Esophagus (tissue), 2 donors: ENCODE measurements around the gene HMGXB3. TPM values are rescaled to one million over a fixed set of nuclear protein-coding genes. Genes with fewer than 3 reads are reported as not detected.
"Not testable (repeated sequence)": the region's sequence is repeated elsewhere in the genome, so short reads cannot be mapped to it uniquely, and the experiment has no call there.

ENCODE experiments used
- H3K27ac ChIP-seq, 2 donors: one replicate each; pipeline ENCODE4 v1.5.1; 2013; ENCODE audit warnings: low read depth in 2 of 2, mild to moderate bottlenecking in 2 of 2, inconsistent platforms in 1 of 2, low read length in 1 of 2, moderate library complexity in 1 of 2
- H3K27me3 ChIP-seq, 2 donors: one replicate each; pipeline ENCODE4 v1.6.1; 2013; ENCODE audit warnings: low read length in 2 of 2, control low read depth in 1 of 2, mild to moderate bottlenecking in 1 of 2; ENCODE audit not compliant: insufficient read depth in 2 of 2, control insufficient read depth in 1 of 2
- H3K36me3 ChIP-seq, 2 donors: one replicate each; pipeline ENCODE4 v1.6.1; 2013; ENCODE audit warnings: low read length in 1 of 2; ENCODE audit not compliant: control insufficient read depth in 2 of 2, insufficient read depth in 2 of 2
- H3K4me1 ChIP-seq, 2 donors: one replicate each; pipeline ENCODE4 v1.6.1; 2013; ENCODE audit warnings: low read length in 1 of 2; ENCODE audit not compliant: control insufficient read depth in 2 of 2, insufficient read depth in 2 of 2
- H3K4me3 ChIP-seq, 2 donors: one replicate each; pipeline ENCODE4 v1.5.1; 2013; ENCODE audit warnings: low read length in 2 of 2, mild to moderate bottlenecking in 2 of 2, low read depth in 1 of 2, moderate library complexity in 1 of 2
- H3K9me3 ChIP-seq, 2 donors: one replicate each; pipeline ENCODE4 v1.6.1; 2013; ENCODE audit warnings: mild to moderate bottlenecking in 2 of 2, low read depth in 1 of 2, low read length in 1 of 2, moderate library complexity in 1 of 2; ENCODE audit not compliant: control insufficient read depth in 2 of 2, insufficient read depth in 1 of 2
- WGBS, 2 donors: extraction: QIAGEN DNeasy Blood & Tissue Kit; methylation state at CpG; one replicate each; pipeline ENCODE4 v1.1.7; 2013; 5-methylcytosine and 5-hydroxymethylcytosine counted together
- polyA plus RNA-seq, 2 donors: library from polyadenylated mRNA; stranded (reverse); fragments of 200-250 nt; gene quantifications; one replicate each; pipeline ENCODE4 v1.2.3, GENCODE V29; 2013
- donor health status: healthy with polysubstance abuse.
- donor health status: Bipolar disorder and iron deficiency.

The HMGXB3 gene
- polyA plus RNA-seq, 2 donors: 9.7 to 13.0 TPM

GRCh38 chr5:150028047-150028446 lies 27.5 kb downstream of the HMGXB3 start:
- H3K4me3 ChIP-seq, H3K27me3 ChIP-seq, H3K4me1 ChIP-seq, H3K9me3 ChIP-seq, H3K27ac ChIP-seq: not testable (repeated sequence)
- 61 to 71% methylated on average over 1 of the region's 1 CpG for WGBS, 2 donors
- H3K36me3 ChIP-seq: peaks cover 14 to 18% of the 10 kb centered on the region in 2 donors

DNA sequence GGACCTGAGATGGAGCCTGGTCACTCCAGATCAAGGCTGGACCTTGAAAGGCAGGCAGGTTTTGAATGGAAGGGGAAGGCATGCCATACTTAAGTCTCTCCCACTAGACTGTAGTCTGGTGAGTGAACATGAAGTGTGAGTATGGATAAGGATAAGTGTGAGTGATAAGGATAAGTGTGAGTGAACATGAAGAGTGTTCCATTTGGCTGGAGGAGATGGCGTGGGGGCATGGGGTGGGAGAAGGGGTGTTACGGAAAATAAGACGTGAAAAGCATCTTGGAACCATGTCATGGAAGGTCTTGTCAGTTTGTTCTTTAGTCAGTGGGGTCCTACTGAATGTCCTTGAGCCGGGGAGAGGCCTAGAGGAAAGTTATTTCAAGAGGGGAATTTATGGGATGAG lies 32.8 kb downstream of the HMGXB3 start:
- Histone ChIP-seq H3K36me3 (peaks cover 23 to 33% of the 10 kb centered on the region in 2 donors), H3K27me3 (no peaks in the 10 kb centered on the region), H3K4me3 (no peak overlapping the region), H3K27ac (no peak overlapping the region), H3K4me1 (peaks cover 0 to 2% of the 10 kb centered on the region in 2 donors), H3K9me3 (no peaks in the 10 kb centered on the region)
- WGBS, 2 donors: 93 to 96% methylated on average over 4 of the region's 4 CpGs

GRCh38 chr5:150034662-150035061 lies 34.1 kb downstream of the HMGXB3 start:
- H3K4me1 ChIP-seq: peaks cover 0 to 2% of the 10 kb centered on the region in 2 donors
- no peaks in the 10 kb centered on the region for H3K9me3 ChIP-seq
- H3K27ac ChIP-seq: no peak overlapping the region
- no peaks in the 10 kb centered on the region for H3K27me3 ChIP-seq
- H3K4me3 ChIP-seq: no peak overlapping the region
- H3K36me3 ChIP-seq: peaks cover 23 to 33% of the 10 kb centered on the region in 2 donors
- 79 to 89% methylated on average over 4 of the region's 4 CpGs for WGBS, 2 donors

- H3K4me1 ChIP-seq: peaks cover 0 to 2% of the 10 kb centered on the region in 2 donors
- peaks cover 23 to 33% of the 10 kb centered on the region in 2 donors for H3K36me3 ChIP-seq
- no peak overlapping the region for H3K27ac ChIP-seq
- no peaks in the 10 kb centered on the region for H3K9me3 ChIP-seq
- H3K4me3 ChIP-seq: no peak overlapping the region
- 81 to 84% methylated on average over 7 of the region's 7 CpGs for WGBS, 2 donors
- no peaks in the 10 kb centered on the region for H3K27me3 ChIP-seq
Observed at GRCh38 chr5:150035139-150035895, 34.8 kb downstream of the HMGXB3 start.

DNA sequence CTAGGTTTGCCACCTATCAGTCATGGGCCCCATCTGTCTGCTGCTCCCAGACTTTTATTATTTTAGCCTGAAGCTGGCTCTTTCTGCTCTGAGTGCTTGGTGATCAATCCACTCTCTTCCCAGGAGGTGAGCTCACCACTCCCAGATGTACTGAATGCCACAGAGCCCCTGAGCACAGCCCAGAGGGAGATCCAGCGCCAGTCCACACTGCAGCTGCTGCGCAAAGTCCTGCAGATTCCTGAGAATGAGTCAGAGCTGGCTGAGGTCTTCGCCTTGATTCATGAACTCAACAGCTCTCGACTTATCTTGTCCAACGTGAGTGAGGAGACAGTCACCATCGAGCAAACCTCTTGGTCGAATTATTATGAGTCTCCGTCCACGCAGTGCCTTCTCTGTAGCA lies 36.0 kb downstream of the HMGXB3 start:
- Histone ChIP-seq H3K27me3 (no peaks in the 10 kb centered on the region), H3K4me1 (peaks cover 0 to 2% of the 10 kb centered on the region in 2 donors), H3K4me3 (no peak overlapping the region), H3K36me3 (peaks cover 29 to 36% of the 10 kb centered on the region in 2 donors), H3K27ac (no peak overlapping the region), H3K9me3 (no peaks in the 10 kb centered on the region)
- 84 to 92% methylated on average over 9 of the region's 9 CpGs for WGBS, 2 donors

GRCh38 chr5:150038547-150038946 lies 38.0 kb downstream of the HMGXB3 start:
- Histone ChIP-seq H3K27me3 (no peaks in the 10 kb centered on the region), H3K4me3 (no peak overlapping the region), H3K27ac (no peak overlapping the region), H3K9me3 (no peaks in the 10 kb centered on the region), H3K36me3 (peaks cover 31 to 33% of the 10 kb centered on the region in 2 donors), H3K4me1 (peaks cover 0 to 2% of the 10 kb centered on the region in 2 donors)
- 80 to 83% methylated on average over 2 of the region's 2 CpGs for WGBS, 2 donors

- H3K4me1 ChIP-seq: no peaks in the 10 kb centered on the region
- H3K36me3 ChIP-seq: peaks cover 23 to 30% of the 10 kb centered on the region in 2 donors
- no peaks in the 10 kb centered on the region for H3K9me3 ChIP-seq
- H3K27ac ChIP-seq: no peak overlapping the region
- WGBS, 2 donors: 91 to 93% methylated on average over 3 of the region's 3 CpGs
- H3K4me3 ChIP-seq: no peak overlapping the region
- no peaks in the 10 kb centered on the region for H3K27me3 ChIP-seq
Observed at GRCh38 chr5:150042459-150042858, 41.9 kb downstream of the HMGXB3 start.

GRCh38 chr5:150043657-150044328 lies 43.3 kb downstream of the HMGXB3 start:
- no peaks in the 10 kb centered on the region for H3K27me3 ChIP-seq
- H3K27ac ChIP-seq: no peak overlapping the region
- WGBS, 2 donors: 59 to 72% methylated on average over 4 of the region's 4 CpGs
- H3K36me3 ChIP-seq: peaks cover 20 to 38% of the 10 kb centered on the region in 2 donors
- no peaks in the 10 kb centered on the region for H3K9me3 ChIP-seq
- H3K4me3 ChIP-seq: no peak overlapping the region
- no peaks in the 10 kb centered on the region for H3K4me1 ChIP-seq

GRCh38 chr5:150044329-150044681 lies 43.8 kb downstream of the HMGXB3 start:
- Histone ChIP-seq H3K27ac (no peak overlapping the region), H3K9me3 (no peaks in the 10 kb centered on the region), H3K4me3 (no peak overlapping the region), H3K4me1 (no peaks in the 10 kb centered on the region), H3K27me3 (no peaks in the 10 kb centered on the region), H3K36me3 (peaks cover 20 to 42% of the 10 kb centered on the region in 2 donors)

- H3K27ac ChIP-seq: no peak overlapping the region
- H3K36me3 ChIP-seq: peaks cover 20 to 46% of the 10 kb centered on the region in 2 donors
- H3K4me1 ChIP-seq: no peaks in the 10 kb centered on the region
- H3K27me3 ChIP-seq: no peaks in the 10 kb centered on the region
- no peak overlapping the region for H3K4me3 ChIP-seq
- WGBS, 2 donors: 87 to 89% methylated on average over 7 of the region's 7 CpGs
- no peaks in the 10 kb centered on the region for H3K9me3 ChIP-seq
Observed at GRCh38 chr5:150044712-150045111, 44.2 kb downstream of the HMGXB3 start.
